Jurkat, Clone E6-1 (cell line): Measurements from ENCODE around the gene TNIK.

Experiments used
- DNase-seq: peaks from one replicate; pipeline ENCODE4 v3.0.0-alpha.2; 2011; ENCODE audit warnings: low read depth, low spot score
- H3K4me3 ChIP-seq: 2 replicates; pipeline ENCODE4 v1.5.1; 2011; ENCODE audit warnings: mild to moderate bottlenecking, low read length, control low read depth, moderate library complexity

TNIK gene

DNA sequence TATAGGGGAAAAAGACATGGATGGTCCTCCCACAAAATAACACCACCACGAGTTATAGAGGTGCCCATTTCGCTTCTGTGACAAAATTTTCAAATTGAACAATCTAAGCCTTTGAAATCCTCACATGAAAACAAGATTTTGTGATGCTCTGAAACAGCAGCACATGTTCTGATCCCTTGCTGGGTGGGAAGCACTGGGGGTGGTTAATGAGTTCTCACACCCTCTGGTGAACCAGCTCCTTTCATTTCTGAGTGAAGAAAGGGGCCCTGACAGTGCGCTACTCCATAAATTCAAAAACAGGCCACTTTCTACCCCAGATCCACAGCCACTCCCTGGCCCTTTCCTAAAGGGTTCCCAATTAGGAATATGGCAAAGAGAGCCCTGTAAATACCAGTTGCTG lies 129.3 kb downstream of the TNIK start:
- no peak for DNase-seq
- no peak overlapping the region for H3K4me3 ChIP-seq

DNA sequence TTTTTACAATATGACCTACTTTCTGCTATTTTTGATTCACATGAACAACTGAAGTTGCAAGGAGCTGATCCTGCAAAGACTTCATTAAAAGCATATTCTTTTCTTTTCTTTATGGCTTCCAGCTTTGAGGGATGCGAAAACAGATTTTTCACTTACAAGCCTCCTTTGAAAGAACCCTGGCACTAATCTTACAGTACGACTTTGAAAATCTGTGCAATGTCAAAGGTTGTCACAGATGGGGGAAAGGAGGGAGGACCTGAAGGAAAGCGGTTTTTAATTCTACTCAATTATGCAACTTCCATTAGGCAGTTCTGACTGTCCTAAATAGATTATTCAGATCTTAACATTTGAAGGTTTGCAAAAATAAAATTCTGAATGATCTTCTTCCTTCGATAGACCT lies 130.5 kb downstream of the TNIK start:
- no peak for DNase-seq
- no peak overlapping the region for H3K4me3 ChIP-seq

DNA sequence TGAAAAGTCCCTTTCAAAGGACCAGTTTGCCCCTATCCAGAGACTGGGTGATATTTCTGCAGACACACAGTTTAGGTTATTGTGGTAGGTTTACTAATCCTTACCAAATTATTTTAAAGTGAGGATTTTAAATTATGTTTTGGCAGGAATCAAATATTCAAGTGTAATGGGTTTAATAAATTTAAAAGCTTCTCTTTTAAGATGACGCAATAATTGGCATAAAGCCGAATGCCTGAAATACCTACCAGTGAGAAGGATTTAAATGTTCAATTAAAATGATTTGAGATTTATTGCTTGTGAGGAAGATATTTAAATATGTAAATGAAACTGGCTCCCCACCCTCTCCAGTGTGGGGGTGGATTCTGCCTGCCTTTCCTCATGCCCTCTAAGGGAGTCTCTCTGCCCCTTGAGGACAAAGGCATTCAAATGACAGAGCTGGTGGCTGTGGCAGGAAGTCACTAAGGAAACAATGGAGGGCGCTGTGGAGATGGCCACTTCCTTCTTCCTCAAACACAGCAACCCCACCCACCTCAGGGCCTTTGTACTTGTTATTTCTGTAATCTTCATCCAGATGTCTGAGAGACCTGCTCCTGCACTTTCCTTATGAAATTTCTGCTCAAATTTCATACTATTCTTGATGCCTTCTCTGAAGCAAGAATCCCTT lies 131.7 kb downstream of the TNIK start:
- peak; percentile 32 for DNase-seq

DNA sequence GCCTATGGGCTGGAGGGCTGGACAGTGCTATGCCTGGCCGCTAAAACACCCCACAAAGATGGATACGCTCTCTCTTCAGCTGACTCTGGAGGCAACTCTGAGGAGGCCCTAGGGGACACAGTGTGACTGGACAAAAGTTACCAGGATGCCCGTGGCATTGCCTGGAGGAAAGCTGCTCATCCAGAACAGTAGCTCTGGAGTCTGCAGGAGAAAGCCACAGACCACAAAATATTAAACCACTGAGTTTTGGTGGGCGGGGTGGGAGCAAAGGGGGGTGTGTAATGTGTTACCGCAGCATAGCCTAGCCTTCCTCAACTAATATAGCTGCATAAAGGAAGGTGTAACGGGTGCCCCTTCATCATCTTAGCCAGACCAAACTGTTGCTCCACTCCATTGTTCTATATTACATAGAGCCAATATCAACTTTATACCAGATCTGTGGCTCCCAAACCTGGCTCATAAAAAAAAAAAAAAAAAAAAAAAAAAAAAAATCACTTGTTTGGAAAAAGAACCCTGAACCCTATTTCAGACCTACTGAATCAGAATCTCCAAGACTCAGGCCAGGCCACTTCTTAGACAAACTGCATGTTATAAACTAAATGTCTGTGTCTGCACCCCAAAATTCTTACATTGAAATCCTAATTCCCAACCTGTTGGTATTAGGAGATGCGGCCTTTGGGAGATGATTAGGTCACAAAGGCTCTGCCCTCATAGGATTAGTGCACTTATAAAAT lies 132.6 kb downstream of the TNIK start:
- no peak for DNase-seq
- no peak overlapping the region for H3K4me3 ChIP-seq

More for the DNA sequence above, 131.7 kb downstream of the TNIK start:
- no peak overlapping the region for H3K4me3 ChIP-seq

DNA sequence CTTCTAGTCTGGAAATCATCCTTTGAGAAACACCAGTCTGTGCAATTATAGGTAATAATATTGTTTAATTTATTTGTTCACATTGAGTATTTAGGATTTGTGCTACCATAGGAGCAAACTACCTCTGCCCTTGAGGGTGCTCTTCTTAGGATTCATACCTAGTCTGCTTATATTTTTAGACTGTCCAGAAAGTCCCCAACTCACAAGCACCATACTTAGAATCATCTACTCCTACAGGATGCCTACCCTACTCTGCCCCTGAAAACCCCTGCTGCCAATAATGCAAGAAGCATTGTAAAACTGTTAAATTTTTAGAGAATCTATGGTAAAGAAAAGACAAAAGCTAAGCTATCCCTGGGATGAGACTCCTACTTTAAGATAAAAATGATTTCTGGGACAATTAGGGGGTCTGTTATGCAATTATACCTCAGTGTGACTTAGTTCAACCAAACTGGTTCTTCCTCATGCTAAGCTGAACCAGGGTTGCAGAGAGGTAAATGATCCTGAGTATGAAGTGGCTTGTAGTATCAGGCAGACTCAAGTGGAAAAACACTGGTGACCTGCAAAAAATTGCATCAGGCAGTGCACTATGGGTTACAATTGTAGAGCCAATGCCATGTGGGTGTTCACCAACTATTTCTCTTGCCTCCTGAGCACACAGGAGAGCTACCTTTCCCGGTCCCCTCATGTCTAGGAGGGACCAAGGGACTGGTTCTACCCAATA lies 133.3 kb downstream of the TNIK start:
- H3K4me3 ChIP-seq = no peak overlapping the region
- no peak for DNase-seq

DNA sequence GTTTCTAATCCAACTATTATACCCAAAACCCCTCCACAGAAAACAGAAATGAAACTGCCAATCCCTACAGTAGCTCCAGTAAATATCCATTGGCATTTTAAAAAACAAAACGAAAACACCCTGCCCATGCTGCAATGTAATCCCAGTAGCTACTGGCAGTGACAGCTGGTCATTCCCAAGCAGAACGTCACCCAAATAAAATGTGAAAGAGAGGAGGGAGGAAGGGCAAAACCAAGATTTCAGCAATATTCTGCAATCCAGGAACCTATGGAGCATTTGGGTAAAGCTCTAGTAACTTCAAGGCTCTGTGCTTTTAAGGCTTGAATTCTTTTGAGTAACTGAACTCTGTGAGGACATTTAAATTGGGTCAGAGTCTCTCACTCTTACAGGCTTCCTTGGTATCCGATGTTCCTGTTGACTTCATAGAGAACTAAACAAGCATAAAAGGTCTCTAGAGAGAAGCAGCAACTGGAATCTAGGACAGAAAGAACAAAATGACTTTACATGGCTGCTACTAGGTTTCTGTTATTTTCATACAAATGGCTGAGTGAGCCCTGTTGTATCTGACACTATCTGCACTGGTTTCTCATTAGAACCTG lies 136.2 kb downstream of the TNIK start:
- H3K4me3 ChIP-seq = no peak overlapping the region
- DNase-seq = no peak

DNA sequence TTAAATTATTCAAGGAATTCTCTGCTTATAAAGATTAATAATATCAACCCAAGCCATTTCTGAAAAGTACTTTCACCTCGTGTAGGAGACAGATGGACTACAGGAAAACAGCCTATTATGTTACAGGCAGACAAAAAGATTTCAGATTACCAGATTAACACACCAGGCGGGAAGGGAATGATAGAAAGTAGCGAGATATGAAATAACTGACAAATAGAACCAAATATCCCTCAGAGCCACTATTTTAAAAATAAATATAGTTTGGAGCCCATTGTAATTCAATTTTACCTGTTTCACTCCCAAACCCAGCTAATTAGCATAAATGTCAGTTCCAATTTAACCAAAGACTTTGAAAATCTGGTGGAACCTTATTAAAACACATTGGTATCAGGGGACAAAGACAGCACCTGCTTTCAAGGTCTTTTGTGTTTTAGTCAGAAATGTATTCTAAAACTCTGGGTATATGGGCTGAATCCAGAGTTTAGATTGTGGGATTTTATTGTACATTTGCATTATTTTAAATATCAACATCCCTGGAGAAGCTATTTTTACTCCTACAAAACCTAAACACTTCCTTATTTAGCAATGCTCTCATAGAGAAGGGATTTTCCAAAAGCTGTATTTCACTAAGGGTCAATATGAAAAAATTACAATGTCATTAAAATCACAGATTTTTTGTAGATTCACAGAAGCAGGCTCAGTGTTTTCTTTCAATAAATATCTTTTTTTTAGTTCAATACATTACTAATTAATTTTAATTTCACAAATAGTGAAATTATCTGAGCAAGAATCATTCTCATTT lies 138.4 kb downstream of the TNIK start:
- H3K4me3 ChIP-seq = no peak overlapping the region
- DNase-seq = no peak

DNA sequence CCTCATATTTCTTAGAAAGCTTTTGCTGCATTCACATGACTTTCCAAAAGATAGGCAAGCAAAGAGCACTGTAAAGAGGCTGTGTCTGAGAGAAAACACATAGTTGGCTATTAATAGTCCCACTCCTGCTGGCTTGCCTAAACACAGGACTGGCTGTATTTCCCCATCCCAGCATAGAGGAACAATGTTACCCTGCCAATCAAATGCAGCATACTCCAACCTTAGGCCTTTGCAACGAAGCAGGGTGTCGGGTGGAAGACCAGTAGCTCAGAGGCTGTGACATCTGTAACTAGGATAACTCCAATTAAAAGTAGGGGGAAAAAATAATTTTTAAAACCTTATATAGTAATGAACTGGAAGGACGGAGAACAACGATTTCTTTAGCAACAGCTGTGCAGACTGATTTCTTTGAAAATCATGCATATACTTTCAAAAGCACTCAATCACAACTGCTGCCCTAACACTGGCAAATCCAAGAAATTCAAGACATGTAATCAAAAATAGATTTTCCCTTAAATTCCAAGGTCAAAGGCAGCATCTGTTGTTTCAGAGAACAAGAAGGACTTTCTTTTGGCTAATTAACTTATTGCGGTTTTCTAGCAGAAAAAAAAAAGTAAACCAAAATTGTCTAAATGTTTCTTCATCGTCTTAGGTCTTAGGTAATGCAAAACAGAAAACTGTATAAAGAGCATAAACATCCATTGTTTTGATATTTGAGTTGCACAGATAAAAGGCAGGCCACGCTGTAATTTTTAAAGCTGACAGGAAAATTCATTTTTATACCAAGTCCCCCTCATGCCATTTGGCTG lies 139.3 kb downstream of the TNIK start:
- DNase-seq = no peak
- no peak overlapping the region for H3K4me3 ChIP-seq

DNA sequence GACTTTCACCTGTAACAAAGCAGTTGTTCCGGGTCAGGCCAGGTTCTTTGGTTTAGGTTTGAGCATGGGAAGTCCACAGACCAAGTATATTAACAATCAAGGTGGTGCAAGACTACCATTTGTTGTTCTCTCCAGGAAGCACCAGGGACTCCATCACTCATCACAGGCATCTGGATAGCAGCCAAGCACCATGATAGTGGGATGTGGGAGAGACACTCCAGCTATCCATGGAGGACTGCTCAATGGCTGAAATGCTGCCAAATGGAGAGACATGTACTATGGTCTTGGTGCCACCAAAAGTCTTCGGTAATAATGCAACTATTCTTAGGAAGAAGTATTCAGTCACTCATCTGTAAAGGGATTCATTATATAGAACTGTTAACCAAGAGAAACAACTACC lies 143.0 kb downstream of the TNIK start:
- no peak for DNase-seq
- no peak overlapping the region for H3K4me3 ChIP-seq

DNA sequence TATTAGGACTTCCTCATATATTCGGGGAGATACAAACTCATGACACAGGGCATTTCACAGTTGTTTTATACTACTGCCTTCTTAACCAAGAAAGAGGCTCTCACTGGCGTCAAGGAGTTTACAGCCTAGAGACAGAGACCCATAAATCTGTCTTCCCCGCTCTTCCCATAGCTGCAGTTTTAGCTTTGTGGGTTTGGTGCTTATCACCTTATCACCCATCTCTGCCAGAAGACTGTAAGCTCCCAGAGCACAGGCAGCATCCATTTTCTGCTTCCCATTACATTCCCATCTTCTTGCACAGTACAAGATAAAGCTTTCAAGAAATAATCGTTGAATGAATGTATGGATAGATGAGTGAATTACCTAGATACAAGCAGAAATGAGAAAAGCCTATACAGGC lies 144.3 kb downstream of the TNIK start:
- no peak overlapping the region for H3K4me3 ChIP-seq
- DNase-seq = no peak

DNA sequence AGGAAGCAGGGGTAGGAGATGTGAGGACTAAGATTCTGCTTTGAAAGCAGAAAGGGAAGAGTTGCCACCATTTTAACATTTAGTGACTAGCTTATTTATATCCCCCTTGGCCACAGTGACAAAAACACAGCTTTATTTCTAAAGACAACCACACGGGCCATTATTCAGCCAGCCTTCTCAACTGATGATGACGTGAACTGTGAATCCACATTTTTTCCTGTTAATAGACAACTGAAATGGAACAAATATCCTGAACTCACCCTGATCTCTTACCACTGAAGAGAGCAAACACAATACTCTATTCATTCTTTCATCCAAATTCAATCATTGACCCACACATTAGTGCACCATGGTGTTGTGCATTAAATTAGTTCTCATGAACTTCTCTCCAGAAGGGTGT lies 145.1 kb downstream of the TNIK start:
- H3K4me3 ChIP-seq = no peak overlapping the region
- DNase-seq = no peak

DNA sequence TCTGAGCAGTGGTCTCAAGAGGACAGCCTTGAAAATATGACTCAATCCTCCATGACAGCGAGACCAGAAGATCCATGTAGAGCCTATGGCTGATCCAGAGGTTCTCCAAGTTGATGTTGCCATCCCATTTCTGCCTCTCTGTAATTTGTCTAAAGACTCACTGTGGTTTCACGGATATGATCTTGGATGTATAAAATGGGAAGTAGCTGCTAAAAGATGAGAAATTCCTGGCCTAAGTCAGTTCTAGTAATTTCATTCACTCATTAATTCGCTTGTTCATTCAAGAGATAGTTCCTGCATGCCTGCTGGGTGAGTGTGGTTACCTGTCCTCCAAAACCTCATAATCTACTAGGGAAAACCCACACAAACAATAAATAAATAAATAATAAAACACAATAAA lies 145.9 kb downstream of the TNIK start:
- H3K4me3 ChIP-seq = no peak overlapping the region
- DNase-seq = no peak

DNA sequence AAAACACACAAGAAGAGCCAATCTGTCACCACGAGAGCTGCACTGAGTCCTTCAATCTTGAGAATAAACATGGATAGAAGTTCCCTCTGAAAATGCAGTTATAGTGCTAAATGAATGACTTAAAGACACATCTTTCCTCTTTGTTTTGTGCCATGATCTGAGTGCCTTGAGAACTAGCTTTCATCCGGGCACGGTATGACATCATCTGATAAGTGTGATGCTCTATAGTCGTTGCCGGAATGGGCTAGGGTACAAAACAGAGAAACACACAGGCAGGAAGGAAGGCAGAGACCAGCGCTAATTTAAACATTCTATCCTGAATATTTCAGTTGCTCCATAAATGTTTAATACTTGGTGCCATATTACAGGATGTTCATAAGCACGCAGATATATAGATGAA lies 146.5 kb downstream of the TNIK start:
- no peak for DNase-seq
- no peak overlapping the region for H3K4me3 ChIP-seq

DNA sequence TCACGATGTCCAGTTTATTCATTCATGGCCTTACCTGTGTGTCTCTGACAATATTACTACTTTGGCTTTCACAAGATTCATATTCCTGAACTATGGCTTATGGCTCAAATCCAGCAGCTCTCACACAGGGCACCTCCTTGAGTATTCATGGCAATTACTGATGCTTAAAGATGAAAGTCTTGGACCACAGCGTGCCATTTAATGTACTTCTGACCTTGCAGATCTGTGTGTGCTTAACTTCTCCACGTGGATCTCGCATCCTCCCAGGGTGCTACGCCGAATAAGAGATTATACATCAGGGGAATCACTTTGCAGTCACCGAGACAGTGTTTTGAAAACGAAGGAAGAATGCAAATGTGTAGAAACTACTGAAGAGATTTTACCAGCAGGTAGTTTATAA lies 147.5 kb downstream of the TNIK start:
- DNase-seq = no peak
- H3K4me3 ChIP-seq = no peak overlapping the region

DNA sequence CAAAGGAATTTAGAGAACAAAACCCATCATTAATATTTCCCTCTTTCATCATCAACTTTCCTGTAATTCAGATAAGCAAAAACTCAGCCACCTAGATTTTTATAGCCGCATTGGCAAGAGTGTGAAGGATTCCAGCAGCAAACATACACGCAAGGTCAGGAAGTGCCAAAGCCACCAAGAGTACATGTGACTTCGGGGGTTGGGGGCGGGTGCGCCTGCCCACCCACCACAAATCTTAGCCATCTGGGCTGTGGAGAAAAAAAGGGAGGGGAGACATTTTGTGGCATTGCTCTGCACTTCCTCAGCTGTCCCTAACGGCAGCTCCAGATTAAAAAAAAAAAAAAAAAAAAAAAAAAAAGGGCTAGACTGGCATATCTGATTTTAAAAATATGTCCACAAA lies 148.4 kb downstream of the TNIK start:
- peak; percentile 54 for DNase-seq
- H3K4me3 ChIP-seq = no peak overlapping the region

DNA sequence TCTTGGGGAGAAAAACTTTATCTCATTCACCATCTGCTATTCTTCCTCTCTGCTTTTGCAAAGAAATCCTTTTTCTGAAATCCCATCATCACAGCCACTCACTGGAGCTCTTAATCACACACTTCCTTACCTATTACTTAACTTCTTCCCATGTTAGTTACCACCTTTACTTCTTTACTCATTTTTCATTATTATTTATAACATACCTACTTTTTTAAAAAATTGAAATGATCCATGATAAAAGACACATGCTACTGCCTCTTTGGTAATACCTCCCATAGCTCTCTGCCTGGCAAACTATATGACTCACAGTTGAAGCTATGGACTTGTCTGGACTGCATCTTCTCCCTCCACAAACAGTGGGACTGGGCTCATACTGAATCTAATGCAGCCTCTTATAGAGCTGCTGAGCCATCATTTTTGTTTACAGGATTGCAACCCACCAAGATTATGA lies 150.3 kb downstream of the TNIK start:
- no peak for DNase-seq
- H3K4me3 ChIP-seq = no peak overlapping the region

DNA sequence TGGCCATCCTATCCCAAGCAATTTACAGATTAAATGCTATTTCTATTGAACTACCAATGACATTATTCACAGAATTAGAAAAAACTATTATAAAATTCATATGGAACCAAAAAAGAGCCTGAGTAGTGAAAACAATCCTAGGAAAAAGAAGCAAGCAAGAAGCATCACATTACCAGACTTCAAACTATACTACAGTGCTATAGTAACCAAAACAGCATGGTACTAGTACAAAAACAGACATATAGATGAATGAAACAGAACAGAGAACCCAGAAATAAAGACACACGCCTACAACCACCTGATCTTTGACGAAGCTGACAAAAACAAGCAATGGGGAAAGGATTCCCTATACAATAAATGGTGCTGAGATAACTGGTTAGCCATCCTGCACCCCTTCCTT lies 152.2 kb downstream of the TNIK start:
- H3K4me3 ChIP-seq = no peak overlapping the region

DNA sequence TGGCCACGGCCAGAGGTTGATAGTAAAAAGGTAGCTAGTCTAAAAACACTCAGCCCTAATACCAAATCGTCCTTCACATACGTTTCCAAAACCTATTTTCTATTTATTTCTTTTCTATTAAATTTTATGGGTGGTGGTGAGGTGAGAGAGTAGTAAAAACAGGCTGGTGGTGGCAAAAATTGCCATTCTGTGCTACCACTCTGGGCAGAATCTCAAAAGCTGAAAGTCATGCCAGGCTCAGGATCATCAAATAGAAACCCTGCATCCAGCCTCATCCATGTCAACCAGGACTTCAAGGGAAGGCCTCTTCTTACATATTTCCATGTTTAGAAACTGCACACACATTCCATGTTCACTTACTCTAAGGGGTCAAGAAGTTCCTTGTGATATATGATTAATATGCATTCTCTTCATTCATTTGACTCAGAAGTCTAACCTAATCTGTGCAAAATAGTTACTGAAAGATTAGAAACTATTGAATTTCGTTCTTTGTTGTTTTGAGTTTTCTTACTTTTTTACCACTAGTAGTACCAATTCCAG lies 153.1 kb downstream of the TNIK start:
- DNase-seq = no peak
- no peak overlapping the region for H3K4me3 ChIP-seq

More for the DNA sequence above, 152.2 kb downstream of the TNIK start:
- DNase-seq = no peak
